OCI-LY1 (cell line): ENCODE results near the gene CYSRT1.

Experiments
- H2AFZ ChIP-seq: fragments of 200-600 bp; sonication (generic), shearing (Covaris generic); 2 replicates; pipeline ENCODE4 v1.6.0; 2014; ENCODE audit warnings: antibody characterized with exemption, mild to moderate bottlenecking, low read length
- H3F3A ChIP-seq: fragments of 200-600 bp; sonication (generic), shearing (Covaris generic); 2 replicates; pipeline ENCODE4 v1.6.0; 2014; ENCODE audit warnings: mild to moderate bottlenecking, antibody characterized with exemption, low read length, moderate library complexity; ENCODE audit not compliant: insufficient read depth
- H3K27ac ChIP-seq: fragments of 200-600 bp; sonication (generic); 2 replicates; pipeline ENCODE4 v1.5.1; 2014; ENCODE audit warnings: low read length, mixed run types, mild to moderate bottlenecking, low read depth; ENCODE audit not compliant: poor library complexity, severe bottlenecking
- H3K27me3 ChIP-seq: fragments of 200-600 bp; sonication (generic); 2 replicates; pipeline ENCODE4 v1.6.0; 2014; ENCODE audit warnings: antibody characterized with exemption, mild to moderate bottlenecking, low read length, moderate library complexity; ENCODE audit not compliant: insufficient read depth
- H3K36me3 ChIP-seq: fragments of 200-600 bp; sonication (generic); 2 replicates; pipeline ENCODE4 v1.6.1; 2014; ENCODE audit warnings: mild to moderate bottlenecking, antibody characterized with exemption, low read length, moderate library complexity, mixed read lengths; ENCODE audit not compliant: insufficient read depth
- H3K4me1 ChIP-seq: fragments of 200-600 bp; sonication (generic); 2 replicates; pipeline ENCODE4 v1.5.1; 2014; ENCODE audit warnings: mild to moderate bottlenecking, low read length, moderate library complexity; ENCODE audit not compliant: insufficient read depth, severe bottlenecking
- H3K4me2 ChIP-seq: fragments of 200-600 bp; sonication (generic), shearing (Covaris generic); 2 replicates; pipeline ENCODE4 v1.6.1; 2014; ENCODE audit warnings: low read length
- H3K4me3 ChIP-seq: fragments of 200-600 bp; sonication (generic); 2 replicates; pipeline ENCODE4 v1.5.1; 2014; ENCODE audit warnings: low read length, low read depth, mild to moderate bottlenecking, mixed read lengths; ENCODE audit not compliant: poor library complexity, severe bottlenecking
- H3K79me2 ChIP-seq: fragments of 200-600 bp; shearing (Covaris generic); 2 replicates; pipeline ENCODE4 v1.6.1; 2016; ENCODE audit warnings: mixed run types, low read length, mixed read lengths; ENCODE audit not compliant: insufficient read depth
- H3K9ac ChIP-seq: fragments of 200-600 bp; sonication (generic), shearing (Covaris generic); 2 replicates; pipeline ENCODE4 v1.6.1; 2014; ENCODE audit warnings: mild to moderate bottlenecking, low read length, mixed read lengths
- H3K9me2 ChIP-seq: fragments of 200-600 bp; sonication (generic), shearing (Covaris generic); 2 replicates; pipeline ENCODE4 v1.6.1; 2014; ENCODE audit warnings: low read depth, mild to moderate bottlenecking, low read length, mixed read lengths
- H3K9me3 ChIP-seq: fragments of 200-600 bp; shearing (Covaris generic); 2 replicates; pipeline ENCODE4 v1.6.1; 2014; ENCODE audit warnings: low read length, mixed read lengths
- H4K20me1 ChIP-seq: fragments of 200-600 bp; sonication (generic), shearing (Covaris generic); 2 replicates; pipeline ENCODE4 v1.6.0; 2016; ENCODE audit warnings: mild to moderate bottlenecking, low read length; ENCODE audit not compliant: insufficient read depth
- EZH2 ChIP-seq: fragments of 200-600 bp; sonication (generic), shearing (Covaris generic); IDR thresholded peaks from 2 replicates; pipeline ENCODE4 v1.8.0; 2017; ENCODE audit warnings: borderline replicate concordance, mixed run types, mild to moderate bottlenecking, antibody characterized with exemption, low read length, moderate library complexity, mixed read lengths
- TF ChIP-seq, protein P1 (sequence below): fragments of 200-600 bp; sonication (generic), shearing (Covaris generic); IDR thresholded peaks from 2 replicates; pipeline ENCODE4 v1.5.1; 2017; ENCODE audit warnings: mild to moderate bottlenecking, antibody characterized with exemption, low read length, moderate library complexity, mixed read lengths

Gene CYSRT1

DNA sequence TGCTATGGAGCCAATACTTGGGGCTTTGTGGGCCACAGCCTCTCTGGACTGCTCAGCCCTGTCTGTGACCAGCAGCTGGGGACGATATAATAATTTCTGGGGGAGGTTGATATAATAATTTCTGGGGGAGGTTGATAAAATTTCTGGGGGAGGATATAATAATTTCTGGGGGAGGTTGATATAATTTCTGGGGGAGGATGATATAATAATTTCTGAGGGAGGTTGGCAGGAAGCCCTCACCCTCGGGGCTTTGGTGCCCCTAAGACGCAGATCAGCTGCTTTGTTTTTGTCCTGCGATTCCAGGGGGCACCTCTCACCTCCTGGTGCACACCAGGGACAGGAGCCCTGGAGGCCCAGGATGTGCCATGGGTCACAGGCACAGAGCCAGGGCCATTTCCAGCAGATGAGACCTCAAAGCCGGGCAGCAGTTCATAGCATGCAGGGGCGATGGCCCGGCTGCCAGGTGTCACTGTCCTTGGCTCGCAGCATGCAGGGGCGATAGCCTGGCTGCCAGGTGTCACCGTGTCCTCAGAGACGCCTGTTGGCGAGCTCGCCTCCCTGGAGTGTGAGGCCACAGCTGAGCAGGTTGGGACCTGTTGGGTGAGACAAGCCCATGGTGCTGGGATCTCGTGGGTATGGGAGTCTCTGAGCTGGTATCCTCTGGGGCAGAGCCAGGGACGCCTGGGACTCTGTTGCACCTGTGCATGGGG lies 48.8 kb downstream of the CYSRT1 start:
- Histone ChIP-seq H3K9me2 (no peaks in the 10 kb centered on the region), H3K4me3 (no peak overlapping the region), H3K9me3 (no peaks in the 10 kb centered on the region), H3K79me2 (no peaks in the 10 kb centered on the region), H4K20me1 (no peaks in the 10 kb centered on the region), H3K27ac (peak overlapping the region; percentile 83), H3K9ac (peak overlapping the region; percentile 12; the same call in 1 of the 2 replicates), H3K27me3 (no peaks in the 10 kb centered on the region), H2AFZ (no peak overlapping the region), H3F3A (no peaks in the 10 kb centered on the region), H3K36me3 (peaks cover 30% of the 10 kb centered on the region), H3K4me1 (peaks cover 72% of the 10 kb centered on the region), H3K4me2 (peak overlapping the region; percentile 16; the same call in 1 of the 2 replicates)
- no peak for TF ChIP-seq EZH2
- TF ChIP-seq, protein P1, sequence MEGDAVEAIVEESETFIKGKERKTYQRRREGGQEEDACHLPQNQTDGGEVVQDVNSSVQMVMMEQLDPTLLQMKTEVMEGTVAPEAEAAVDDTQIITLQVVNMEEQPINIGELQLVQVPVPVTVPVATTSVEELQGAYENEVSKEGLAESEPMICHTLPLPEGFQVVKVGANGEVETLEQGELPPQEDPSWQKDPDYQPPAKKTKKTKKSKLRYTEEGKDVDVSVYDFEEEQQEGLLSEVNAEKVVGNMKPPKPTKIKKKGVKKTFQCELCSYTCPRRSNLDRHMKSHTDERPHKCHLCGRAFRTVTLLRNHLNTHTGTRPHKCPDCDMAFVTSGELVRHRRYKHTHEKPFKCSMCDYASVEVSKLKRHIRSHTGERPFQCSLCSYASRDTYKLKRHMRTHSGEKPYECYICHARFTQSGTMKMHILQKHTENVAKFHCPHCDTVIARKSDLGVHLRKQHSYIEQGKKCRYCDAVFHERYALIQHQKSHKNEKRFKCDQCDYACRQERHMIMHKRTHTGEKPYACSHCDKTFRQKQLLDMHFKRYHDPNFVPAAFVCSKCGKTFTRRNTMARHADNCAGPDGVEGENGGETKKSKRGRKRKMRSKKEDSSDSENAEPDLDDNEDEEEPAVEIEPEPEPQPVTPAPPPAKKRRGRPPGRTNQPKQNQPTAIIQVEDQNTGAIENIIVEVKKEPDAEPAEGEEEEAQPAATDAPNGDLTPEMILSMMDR: no peak

DNA sequence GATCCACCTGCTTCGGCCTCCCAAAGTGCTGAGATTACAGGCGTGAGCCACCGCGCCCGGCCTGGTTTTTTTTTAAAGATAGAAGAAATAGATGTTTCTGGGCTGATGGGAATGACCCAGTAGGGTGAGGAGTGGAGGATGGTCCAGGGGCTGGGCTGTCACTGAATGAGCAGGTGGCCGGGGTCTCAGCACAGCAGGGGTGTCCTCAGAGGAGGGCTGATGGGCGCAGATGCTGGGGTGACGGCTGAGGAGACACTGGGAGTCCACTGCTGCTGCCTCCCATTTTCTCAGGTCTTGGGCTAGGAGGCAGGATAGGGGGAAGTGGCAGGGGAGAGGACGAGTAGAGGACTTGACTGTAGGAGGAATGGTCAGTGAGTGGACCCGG lies 50.2 kb downstream of the CYSRT1 start:
- H3K27me3 ChIP-seq: no peaks in the 10 kb centered on the region
- H3K36me3 ChIP-seq: peaks cover 22% of the 10 kb centered on the region
- H3K4me2 ChIP-seq: no peak overlapping the region
- H4K20me1 ChIP-seq: no peaks in the 10 kb centered on the region
- no peak overlapping the region for H3K4me3 ChIP-seq
- H3K4me1 ChIP-seq: peaks cover 65% of the 10 kb centered on the region
- H3K9ac ChIP-seq: no peak overlapping the region
- H2AFZ ChIP-seq: no peak overlapping the region
- H3K9me2 ChIP-seq: no peaks in the 10 kb centered on the region
- no peaks in the 10 kb centered on the region for H3K79me2 ChIP-seq
- peak overlapping the region; percentile 83 for H3K27ac ChIP-seq
- no peaks in the 10 kb centered on the region for H3F3A ChIP-seq
- TF ChIP-seq EZH2: no peak
- TF ChIP-seq, protein P1: no peak
- H3K9me3 ChIP-seq: no peaks in the 10 kb centered on the region
